SU-DHL-6 (cell line): Measurements from ENCODE around the gene TCF7L1.

ENCODE experiments used
- EZH2phosphoT487 ChIP-seq: fragments of 200-600 bp; sonication (generic), shearing (Covaris generic); conservative IDR thresholded peaks from 2 replicates; pipeline ENCODE4 v1.6.1; 2018; ENCODE audit warnings: mild to moderate bottlenecking, antibody characterized with exemption, low read length, moderate library complexity, mixed read lengths
- TF ChIP-seq, protein P1 (sequence below): fragments of 200-600 bp; sonication (generic); IDR thresholded peaks from one replicate; pipeline ENCODE4 v1.5.1; 2017; ENCODE audit warnings: antibody characterized with exemption, mild to moderate bottlenecking, low read length, moderate library complexity; ENCODE audit not compliant: insufficient read depth, poor library complexity, severe bottlenecking

DNA sequence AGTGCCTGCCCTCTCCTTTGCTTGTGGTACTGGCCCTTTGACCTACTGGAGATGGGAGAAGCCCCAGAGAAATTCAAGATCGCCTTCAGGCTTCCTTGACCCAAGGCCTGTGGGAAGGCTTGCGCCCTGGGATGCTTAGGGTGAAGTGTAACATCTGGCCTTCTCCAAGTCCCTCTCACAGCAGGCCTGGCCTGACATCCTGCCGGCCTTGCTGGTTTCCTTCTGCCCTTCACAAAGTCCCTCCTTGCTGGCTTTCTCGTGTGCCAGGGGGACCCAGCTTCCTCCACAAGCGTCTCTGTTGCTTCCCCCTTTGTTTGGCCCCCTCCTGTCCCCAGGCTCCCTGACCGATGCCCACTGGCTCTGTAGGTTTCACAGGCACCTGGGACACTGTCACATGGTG is 26.4 kb downstream of the TCF7L1 start:
- TF ChIP-seq, protein P1, sequence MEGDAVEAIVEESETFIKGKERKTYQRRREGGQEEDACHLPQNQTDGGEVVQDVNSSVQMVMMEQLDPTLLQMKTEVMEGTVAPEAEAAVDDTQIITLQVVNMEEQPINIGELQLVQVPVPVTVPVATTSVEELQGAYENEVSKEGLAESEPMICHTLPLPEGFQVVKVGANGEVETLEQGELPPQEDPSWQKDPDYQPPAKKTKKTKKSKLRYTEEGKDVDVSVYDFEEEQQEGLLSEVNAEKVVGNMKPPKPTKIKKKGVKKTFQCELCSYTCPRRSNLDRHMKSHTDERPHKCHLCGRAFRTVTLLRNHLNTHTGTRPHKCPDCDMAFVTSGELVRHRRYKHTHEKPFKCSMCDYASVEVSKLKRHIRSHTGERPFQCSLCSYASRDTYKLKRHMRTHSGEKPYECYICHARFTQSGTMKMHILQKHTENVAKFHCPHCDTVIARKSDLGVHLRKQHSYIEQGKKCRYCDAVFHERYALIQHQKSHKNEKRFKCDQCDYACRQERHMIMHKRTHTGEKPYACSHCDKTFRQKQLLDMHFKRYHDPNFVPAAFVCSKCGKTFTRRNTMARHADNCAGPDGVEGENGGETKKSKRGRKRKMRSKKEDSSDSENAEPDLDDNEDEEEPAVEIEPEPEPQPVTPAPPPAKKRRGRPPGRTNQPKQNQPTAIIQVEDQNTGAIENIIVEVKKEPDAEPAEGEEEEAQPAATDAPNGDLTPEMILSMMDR: no peak
- no peak for TF ChIP-seq EZH2phosphoT487
